DMS79 (cell line): ENCODE data around the gene ARHGEF3.

Experiments used
- DNase-seq: peaks from one replicate; lab custom pipeline; 2025; lab: John Stamatoyannopoulos, UW

The ARHGEF3 gene

DNA sequence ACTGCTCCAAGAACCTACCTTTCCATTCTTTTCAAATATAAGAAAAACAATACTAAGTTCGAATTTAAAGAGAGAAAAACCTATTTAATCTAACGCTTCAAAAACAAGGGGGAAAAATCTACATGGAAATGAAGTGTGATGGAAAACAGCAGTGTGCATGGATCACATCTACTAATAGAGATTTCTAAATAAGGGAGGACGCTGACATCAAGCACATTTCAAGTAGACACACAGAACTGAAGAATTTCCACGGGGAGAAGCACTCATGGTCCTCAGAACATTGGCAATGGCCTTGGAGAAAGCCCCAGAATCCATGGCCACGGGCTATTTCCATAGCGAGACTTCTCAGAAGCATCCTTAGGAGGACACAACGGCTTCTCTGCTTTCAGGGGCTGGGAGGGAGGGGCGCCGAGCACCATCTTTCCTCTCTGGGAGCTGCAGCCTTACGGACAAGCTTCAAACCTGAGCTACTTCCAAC lies 119.7 kb downstream of the ARHGEF3 start:
- peak; percentile 21 for DNase-seq

DNA sequence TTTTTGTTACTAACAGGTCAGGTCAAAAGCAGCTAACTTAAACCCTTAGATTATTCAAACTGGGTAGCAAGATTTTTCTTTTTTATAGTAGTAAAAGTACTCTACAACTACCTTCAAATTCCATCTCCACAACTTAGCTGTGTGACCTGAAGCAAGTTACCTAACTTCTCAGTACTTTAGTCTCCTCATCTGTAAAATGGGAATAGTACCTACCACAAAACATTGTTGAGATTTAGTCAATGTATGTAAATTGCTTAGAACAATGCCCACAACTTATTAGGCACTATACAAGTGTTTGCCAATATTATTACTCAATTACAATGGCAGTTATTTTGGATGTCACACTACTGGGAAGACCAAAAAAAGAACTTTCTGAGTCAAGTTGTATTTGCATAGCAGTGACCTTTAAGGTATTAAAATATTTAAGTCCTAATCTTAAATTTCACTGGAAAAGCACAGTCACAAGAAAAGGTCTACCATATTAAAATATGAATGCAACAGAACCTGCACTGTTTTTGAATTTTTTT lies 121.6 kb downstream of the ARHGEF3 start:
- DNase-seq: no peak
